GM19395 (cell line): ENCODE data around the gene OR4C16.

ENCODE experiments used
- ATAC-seq: cut with Tn5 transposase; IDR thresholded peaks from one replicate; pipeline ENCODE4 v1.9.1; 2021; ENCODE audit warnings: mild to moderate bottlenecking, moderate library complexity; ENCODE audit not compliant: unreplicated experiment

OR4C16 gene

GRCh38 chr11:55571828-55572227 lies at the start of gene OR4C16:
OR4C16 (plus strand) TSS chr11:55572128; CDS start chr11:55572128, 0 bp downstream.
- no peak for ATAC-seq

- no peak for ATAC-seq
These were observed 17.8 kb upstream of the OR4C16 start, which contains the start of gene OR4C15 for GRCh38 chr11:55554169-55554568. OR4C15 (plus strand) TSS chr11:55554469; CDS start chr11:55554469, 0 bp downstream.

GRCh38 chr11:55572548-55572947 lies 620 bp downstream of the OR4C16 start:
- ATAC-seq = no peak

GRCh38 chr11:55607545-55607944 lies 35.6 kb downstream of the OR4C16 start, which contains the start of gene OR4C11:
OR4C11 (minus strand) TSS chr11:55607645; CDS start chr11:55604373, 3,272 bp downstream.
- ATAC-seq = no peak
